ENCODE data around the gene GSTM4. TPM values are rescaled to one million over a fixed set of nuclear protein-coding genes. Genes with fewer than 3 reads are reported as not detected.
A peak's percentile ranks its signal among the peaks of the same experiment; 100 is the strongest.

The GSTM4 gene
- total RNA-seq, 1 donor from 2014 or later: 36.8 TPM

DNA sequence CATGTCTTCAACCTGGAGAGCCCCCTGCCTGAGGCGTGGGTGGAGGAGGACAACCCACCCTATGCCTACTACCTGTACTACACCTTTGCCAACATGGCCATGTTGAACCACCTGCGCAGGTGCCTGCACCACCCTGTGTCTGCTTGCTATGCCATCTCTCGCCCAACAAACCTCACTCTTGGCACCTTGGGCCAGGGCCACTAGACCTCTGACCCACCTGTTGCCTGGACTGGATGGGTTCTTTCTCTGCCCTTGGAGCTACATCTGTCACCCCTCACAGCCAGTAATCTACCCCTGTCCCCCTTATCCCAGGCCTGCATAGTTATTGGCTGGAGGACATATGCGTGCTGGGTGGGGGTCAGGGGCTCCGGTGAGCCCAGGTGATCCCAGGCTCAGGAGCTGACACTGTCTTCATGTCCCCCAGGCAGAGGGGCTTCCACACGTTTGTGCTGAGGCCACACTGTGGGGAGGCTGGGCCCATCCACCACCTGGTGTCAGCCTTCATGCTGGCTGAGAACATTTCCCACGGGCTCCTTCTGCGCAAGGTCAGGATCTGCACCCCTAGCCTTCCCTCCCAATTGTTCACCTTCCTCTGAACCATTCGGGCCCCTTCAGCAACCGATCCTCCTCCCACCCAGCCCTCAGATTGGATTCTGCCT, 26.4 kb upstream of the GSTM4 start:
- peaks cover 27% of the 10 kb centered on the region for H3K4me1 ChIP-seq
- no peaks in the 10 kb centered on the region for H3K9me3 ChIP-seq (replicated peaks)
- peaks cover 48% of the 10 kb centered on the region for H3K36me3 ChIP-seq
- intact Hi-C loops (cut with micrococcal nuclease): loop anchor here (5.0 kb wide), 1 partner anchor 82 kb away; the partner anchor contains the start of gene GNAI3
- H3K4me3 ChIP-seq: no peak overlapping the region
- H3K27ac ChIP-seq (replicated peaks): no peak overlapping the region
- no peaks in the 10 kb centered on the region for H3K27me3 ChIP-seq (ENCODE audit: low read depth)
- no peak for DNase-seq
- TF ChIP-seq CTCF (IDR thresholded peaks at IDR 0.05; ENCODE audit: borderline replicate concordance): no peak

DNA sequence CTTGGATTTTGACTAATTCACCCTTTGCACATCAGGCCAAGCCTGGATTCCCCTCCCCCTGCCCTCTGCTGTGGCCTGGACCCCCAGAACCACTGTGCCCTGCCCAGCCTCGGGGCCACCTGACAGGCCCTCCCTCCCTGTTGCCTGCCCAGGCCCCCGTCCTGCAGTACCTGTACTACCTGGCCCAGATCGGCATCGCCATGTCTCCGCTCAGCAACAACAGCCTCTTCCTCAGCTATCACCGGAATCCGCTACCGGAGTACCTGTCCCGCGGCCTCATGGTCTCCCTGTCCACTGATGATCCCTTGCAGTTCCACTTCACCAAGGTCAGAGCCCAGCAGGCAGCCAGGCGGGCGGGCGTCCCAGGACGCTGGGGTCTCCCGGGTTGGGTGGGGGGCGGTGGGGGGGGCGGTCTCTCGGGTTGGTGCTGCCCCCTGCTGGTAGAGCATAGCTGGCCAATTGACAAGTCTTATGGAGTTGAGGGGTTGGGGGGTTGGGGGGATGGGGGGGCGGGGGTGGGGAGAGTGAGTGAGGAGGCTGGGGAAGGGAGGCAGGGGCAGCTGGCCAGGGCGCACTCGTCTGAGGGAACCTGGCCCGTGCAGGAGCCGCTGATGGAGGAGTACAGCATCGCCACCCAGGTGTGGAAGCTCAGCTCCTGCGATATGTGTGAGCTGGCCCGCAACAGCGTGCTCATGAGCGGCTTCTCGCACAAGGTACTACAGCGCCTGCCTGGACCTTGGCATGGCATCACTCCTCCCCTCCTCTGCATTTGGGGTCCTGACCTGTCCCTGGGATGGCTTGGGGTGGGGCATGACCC, 25.6 kb upstream of the GSTM4 start:
- TF ChIP-seq CTCF (IDR thresholded peaks at IDR 0.05; ENCODE audit: borderline replicate concordance): peak; percentile 51
- intact Hi-C loops (cut with micrococcal nuclease): loop anchor here (5.0 kb wide), 1 partner anchor 83 kb away; the partner anchor contains the start of gene GNAI3
- peaks cover 21% of the 10 kb centered on the region for H3K4me1 ChIP-seq
- H3K36me3 ChIP-seq: peaks cover 48% of the 10 kb centered on the region
- H3K9me3 ChIP-seq (replicated peaks): no peaks in the 10 kb centered on the region
- no peak overlapping the region for H3K4me3 ChIP-seq
- H3K27me3 ChIP-seq (ENCODE audit: low read depth): no peaks in the 10 kb centered on the region
- no peak for DNase-seq
- H3K27ac ChIP-seq (replicated peaks): no peak overlapping the region

- Histone ChIP-seq H3K9me3 (replicated peaks) (no peaks in the 10 kb centered on the region), H3K27me3 (ENCODE audit: low read depth) (no peaks in the 10 kb centered on the region), H3K36me3 (peaks cover 48% of the 10 kb centered on the region), H3K4me3 (no peak overlapping the region), H3K4me1 (peaks cover 24% of the 10 kb centered on the region), H3K27ac (replicated peaks) (no peak overlapping the region)
- no peak for DNase-seq
- TF ChIP-seq CTCF (IDR thresholded peaks at IDR 0.05; ENCODE audit: borderline replicate concordance): no peak
- intact Hi-C loops (cut with micrococcal nuclease): loop anchor here (5.0 kb wide), 1 partner anchor 84 kb away; the partner anchor contains the start of gene GNAI3
Observed at GRCh38 chr1:109630898-109631512, 24.9 kb upstream of the GSTM4 start.

GRCh38 chr1:109631513-109632505, 24.1 kb upstream of the GSTM4 start:
- no peak for DNase-seq
- H3K27ac ChIP-seq (replicated peaks): no peak overlapping the region
- intact Hi-C loops (cut with micrococcal nuclease): loop anchor here (5.0 kb wide), 1 partner anchor 85 kb away; the partner anchor contains the start of gene GNAI3
- no peaks in the 10 kb centered on the region for H3K9me3 ChIP-seq (replicated peaks)
- no peak for TF ChIP-seq CTCF (IDR thresholded peaks at IDR 0.05; ENCODE audit: borderline replicate concordance)
- no peaks in the 10 kb centered on the region for H3K27me3 ChIP-seq (ENCODE audit: low read depth)
- H3K4me1 ChIP-seq: peaks cover 32% of the 10 kb centered on the region
- H3K36me3 ChIP-seq: peaks cover 44% of the 10 kb centered on the region
- no peak overlapping the region for H3K4me3 ChIP-seq
